T-helper 1 cell treated with Interleukin-12 subunit alpha and Interleukin-12 subunit beta and Interleukin-4 antibody, amounts not matched to agents 30 ng/mL and 1 ng/mL, for 36 hours (primary cell): ENCODE measurements around the gene SNAP25. TPM values are rescaled to one million over a fixed set of nuclear protein-coding genes. Genes with fewer than 3 reads are reported as not detected.

ENCODE experiments used
- intact Hi-C: fragments of 100-400 bp; cut with micrococcal nuclease; formaldehyde crosslinking; loops from one replicate; pipeline ENCODE4 v1.15.1; 2024
- total RNA-seq: library from RNA; stranded (reverse); gene quantifications from 2 replicates; pipeline ENCODE4 v1.2.3, GENCODE V29; 2022

Gene SNAP25
- total RNA-seq, 1 donor from 2014 or later = 0.39 TPM

DNA sequence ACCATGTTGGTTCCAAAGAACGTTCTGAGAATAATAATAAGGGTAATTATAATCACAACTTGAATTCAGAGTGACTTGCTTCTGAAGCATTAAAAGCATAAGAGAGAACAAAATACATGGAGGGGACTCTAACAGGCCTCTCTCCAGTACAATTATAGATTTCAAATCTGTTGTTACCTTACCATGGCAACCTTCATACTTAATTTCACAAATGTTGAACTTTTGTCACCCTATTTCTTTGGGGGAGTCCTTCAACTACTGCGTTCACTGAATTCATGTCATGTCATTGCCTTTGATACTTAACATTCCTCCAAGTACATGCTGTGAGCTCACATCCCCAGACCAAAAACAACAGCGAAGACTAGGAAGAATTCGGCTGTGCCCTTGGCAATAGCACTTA lies 111.4 kb downstream of the SNAP25 start:
- intact Hi-C loops = no loop called here

DNA sequence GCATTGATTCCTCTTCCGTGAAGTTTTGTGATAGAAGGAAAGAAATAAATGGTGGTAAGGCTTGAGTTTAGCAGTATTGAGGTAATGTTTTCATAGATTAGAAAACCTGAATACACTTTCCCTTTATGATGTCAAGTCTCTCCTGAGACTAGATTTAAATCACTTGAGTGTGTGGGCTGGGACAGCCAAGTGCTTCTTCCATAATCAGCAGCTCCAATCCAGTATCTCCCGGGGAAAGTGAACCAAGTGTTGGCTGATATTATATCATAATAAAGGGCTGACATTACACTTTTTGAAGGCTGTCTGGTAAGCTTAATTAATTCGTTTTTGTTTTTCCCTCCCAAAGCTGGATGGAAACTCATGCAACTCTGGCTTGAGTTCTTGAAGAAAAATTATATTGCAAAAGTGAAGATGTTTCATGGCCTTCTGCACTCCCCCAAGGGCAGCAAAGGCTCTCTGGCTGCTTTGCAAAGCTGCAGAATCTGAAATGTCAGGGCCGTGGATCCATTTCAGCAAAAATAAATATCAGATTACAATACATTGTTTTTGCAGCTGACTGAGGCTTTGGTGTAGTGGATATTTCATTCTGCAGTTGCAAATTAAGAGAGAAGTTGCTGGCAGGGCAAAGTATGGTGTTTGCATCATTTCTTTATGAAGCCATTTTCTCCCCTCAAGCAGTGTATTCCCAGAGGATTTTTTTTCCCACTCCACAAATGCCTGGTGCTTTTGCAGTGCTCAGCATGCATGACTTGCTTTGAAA lies 114.2 kb downstream of the SNAP25 start:
- intact Hi-C loops = no loop called here

DNA sequence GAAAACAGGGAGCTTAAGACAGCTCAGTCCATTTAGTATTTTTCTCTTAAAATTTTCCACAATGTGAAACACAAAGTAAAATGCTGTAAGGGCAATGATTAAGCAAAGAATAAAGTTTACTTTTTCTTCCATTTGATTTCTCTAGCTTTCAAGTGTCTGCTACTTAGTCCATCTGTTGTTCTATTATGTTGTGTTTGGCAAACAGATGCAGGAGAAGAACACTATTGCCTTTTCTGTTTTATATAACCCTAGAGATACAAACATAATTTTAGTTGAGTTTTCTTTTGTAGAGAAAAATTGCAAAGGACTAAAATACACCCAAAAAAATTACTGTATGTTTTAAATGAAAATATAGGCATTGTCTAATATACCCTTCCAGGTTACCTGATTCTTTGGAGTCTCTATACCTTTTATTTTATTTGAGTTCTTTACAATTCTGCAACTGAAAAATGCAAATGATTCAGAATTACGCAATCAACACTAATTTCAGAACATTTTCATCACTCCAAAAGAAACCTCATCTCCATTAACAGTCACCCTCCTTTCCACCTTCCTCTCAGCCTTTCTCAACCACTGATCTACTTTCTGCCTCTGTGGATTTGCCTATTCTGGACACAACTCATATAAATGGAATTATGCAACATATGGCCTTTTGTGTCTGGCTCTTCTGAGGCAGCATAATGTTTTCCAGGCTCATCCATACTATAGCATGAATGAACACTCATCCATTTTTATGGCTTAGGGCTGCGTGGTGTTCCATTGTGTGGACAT lies 118.5 kb downstream of the SNAP25 start:
- intact Hi-C loops = no loop called here

DNA sequence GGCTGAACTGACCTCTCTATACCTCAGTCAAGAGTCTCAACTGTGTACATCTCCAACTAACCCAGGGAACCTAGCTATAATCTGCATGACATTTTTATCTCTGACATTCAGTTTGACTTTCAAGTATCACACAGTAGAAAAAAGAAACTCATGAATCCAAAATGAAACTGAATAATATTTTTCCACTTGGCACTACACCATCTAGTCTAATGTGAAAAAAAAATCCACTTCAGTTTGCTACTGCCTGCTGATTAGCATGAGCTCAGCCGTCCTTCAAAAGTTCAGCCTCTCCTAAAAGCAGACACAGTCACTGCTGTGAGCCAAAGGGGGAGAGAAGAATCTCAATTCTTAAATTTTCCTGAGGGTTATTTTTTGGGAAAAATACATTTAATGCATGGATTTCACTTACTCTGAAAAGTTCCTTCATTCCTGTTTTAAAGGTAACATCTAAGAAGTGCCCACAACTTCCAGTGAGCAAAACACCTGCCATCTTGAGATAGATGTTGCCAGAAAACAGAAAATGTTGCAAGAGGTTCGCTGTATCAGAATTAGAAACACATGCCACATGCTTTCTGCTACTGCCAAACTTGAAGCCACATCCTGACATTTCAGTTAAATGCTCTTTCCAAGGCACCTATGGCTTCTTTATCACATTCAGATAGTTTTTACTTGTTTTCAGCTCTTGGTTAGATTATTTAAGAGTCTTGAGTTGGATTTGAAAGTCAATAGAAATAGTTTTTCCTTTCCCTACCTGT lies 120.0 kb downstream of the SNAP25 start:
- intact Hi-C loops = no loop called here

DNA sequence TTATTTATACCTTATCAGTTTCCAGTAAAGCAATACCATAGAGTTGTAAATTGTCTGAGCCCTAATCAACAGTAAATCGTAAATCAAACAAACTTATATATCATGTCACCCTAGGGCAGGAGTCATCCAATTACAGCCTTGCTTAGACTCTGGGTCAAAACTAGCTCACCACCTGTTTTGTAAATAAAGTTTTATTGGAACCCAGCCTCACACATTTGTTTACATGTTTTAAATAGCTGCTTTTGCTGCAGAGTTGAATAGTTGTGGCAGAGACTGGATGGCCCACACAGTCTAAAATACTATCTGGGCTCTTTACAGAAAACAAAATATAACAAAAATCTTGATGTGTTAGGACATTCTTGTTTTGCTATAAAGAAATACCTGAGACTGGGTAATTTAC lies 121.0 kb downstream of the SNAP25 start:
- intact Hi-C loops = no loop called here

DNA sequence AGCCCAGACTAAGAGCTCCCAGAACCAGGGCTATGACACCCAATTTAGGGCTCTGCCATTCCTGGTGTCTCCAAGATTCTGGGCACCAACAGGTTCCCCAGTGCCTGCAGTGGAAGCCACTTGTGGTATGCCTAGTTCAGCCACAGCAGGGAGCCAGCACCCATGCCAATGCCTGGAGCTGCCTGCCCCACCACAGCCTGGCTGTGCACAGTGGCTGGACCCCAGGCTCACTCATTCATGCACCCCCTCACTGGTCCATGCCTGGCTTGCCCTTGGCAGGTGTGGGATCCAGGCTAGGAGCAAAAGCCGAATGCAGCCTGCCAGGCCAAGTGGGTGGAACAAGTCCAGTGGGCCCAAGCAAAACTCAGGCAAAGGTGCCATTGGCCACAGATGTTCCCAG lies 123.5 kb downstream of the SNAP25 start:
- intact Hi-C loops = no loop called here

DNA sequence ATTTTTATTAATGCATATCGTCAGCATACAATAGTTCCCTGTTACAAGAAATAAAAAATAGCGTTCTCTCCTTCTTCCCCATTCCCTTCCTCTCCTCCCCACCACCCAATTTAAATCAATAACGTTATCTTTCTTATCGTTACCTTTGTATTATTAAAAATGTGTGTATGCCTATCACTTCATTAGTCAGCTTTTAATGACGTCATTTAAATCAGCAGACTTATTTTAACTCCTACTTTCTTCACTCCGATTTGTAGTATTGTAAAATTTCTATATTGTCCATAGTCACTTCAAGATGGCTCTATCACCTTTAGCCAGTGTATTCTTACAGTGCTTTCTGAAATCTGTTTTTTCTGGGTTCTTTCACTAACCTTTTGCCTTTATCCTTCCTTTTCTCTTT lies 126.3 kb downstream of the SNAP25 start:
- intact Hi-C loops = no loop called here

DNA sequence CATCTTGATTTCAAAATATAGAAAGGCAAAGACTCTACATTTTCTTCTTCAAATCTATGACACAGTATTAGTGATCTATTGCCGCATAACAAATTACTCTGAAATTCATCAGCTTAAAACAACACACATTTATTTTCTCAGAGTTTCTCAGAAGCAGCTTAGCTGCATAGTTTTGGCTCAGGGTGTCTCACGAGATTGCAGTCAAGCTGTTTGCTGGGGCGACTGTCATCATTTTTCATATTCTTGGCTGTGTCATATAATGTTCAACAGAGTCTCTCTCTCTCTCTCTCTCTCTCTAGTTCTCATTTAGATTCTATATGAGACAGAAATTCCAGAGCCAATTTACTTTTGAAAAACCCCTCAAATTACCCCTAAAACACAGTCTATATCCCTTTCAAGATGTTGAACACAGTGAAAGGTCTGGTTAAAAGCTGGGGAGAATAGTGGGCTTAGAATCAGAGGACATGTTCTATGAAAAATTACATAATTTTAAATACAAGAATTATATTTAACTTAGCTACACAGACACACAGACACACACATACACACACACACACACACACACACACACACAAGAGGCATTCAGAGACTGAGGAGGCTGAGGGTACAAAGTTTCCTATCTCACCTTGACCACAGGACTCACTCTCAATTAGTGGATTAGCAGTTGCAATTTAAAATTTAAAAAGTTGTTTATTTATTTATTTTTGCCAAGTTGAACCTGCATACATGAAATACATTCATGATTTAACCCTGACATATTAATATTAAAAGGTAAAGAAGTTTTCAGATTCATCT lies 128.7 kb downstream of the SNAP25 start:
- intact Hi-C loops = no loop called here

DNA sequence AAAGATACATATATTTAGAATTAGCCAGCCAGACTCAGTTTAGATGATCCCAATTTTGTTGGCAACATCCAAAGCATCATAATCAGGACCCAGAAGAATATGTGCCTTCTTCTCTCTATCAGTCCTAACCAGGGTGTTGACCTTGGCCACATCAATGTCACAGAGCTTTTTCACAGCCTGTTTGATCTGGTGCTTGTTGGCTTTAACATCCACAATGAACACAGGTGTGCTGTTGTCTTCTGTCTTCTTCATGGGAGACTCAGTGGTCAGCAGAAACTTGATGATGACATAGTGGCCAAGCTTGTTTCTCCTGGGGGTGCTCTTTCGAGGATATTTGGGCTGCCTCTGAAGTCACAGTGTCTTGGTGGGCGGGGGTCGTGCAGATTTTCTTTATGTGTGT lies 130.5 kb downstream of the SNAP25 start:
- intact Hi-C loops = no loop called here

DNA sequence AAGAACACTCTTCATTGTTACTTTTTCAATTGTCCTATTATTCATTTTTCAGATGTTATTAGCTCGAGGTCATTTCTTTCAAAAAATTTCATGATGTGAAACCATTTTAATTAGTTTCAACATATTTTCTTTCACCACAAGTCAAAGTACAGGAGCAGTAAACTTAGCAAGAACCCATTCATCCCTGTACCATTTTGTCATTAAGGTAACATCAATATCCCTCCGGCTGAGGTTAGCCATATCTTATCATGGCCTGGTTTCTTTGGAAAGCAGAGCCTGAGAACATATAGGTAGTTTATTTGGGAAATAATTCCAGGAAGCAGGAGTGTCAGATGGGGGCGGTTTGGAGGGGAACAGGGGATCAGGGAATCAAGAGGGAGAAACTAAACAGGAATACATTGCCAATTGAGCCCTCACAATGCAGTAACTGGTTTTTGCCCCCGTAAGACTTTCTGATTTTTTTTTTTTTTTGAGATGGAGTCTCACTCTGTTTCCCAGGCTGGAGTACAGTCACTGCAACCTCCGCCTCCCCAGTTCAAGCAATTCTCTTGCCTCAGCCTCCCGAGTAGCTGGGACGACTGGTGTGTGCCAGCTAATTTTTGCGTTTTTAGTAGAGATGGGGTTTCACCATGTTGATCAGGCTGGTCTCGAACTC lies 131.7 kb downstream of the SNAP25 start:
- intact Hi-C loops = loop anchor here (2.0 kb wide), 2 partner anchors 168 to 372 kb away; no protein-coding TSS in a partner anchor

DNA sequence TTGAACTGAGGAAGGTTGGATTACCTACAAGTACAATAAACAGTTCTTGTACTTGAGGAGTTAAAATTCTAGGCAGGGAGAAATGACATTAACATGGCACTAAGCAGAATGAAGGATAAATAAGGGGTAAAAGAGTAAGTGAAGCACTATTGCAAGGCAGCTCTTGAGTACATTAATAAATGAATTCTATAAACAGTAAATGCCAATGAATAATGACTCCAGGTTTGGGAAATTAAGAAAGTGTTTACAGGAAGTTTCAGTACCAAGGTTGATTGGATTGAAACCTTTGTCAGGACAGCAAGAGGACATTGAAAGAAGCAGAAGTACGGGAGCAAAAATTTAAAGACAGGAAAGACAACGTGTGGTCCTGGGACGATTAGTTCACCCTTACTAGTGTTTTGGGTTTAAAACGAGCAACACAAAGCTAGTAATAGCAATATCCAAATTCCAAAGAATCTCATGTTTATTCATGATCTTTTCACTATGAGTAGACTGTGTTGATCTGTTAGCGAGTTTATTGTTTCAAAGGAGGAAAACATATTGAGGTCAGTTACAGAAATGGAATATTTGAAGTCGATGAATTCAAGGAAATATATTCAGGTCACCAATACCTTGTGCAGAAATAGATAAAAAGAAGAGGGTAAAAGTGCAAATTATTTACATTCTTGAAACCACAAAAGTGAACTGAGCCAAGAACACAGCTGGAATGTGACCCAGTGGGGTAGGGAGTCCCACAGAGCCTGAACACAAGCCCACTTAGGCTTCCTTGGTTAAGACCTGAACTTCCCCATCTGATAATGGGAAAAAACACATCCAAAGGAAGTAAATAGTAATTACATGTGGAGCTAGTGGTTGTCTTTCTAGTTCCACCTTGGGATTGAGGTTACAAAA lies 134.5 kb downstream of the SNAP25 start:
- intact Hi-C loops = loop anchor here (2.0 kb wide), 1 partner anchor 134 kb away; the partner anchor contains the start of gene SNAP25

DNA sequence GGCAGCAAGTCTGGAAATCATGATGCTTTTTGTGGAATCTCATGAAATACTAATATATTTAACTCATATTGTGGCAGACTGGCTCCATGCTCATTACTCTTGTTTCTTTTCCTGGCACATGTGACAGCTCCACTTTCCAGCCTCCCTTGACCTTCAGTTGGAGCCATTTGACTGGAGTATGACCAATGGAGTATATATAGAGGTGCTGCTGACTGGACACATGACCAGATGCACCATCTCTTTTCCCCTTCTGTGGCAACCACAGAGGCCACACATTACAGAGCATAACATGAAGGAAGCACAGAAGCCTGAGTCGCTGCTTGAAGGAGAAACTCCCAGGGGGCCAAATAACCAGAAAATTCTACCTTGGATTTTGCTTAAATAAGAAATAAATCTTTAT lies 138.0 kb downstream of the SNAP25 start:
- intact Hi-C loops = no loop called here

Other genes with a start within 250 kb of the SNAP25 start
- 2.6 and 2.9 TPM in 2 replicates for gene ANKEF1, start 183.8 kb upstream of the SNAP25 start, total RNA-seq
- 7.3 and 7.4 TPM in 2 replicates for gene MKKS, start 215.4 kb downstream of the SNAP25 start, total RNA-seq
- 5.3 and 6.1 TPM in 2 replicates for gene SLX4IP, start 216.5 kb downstream of the SNAP25 start, total RNA-seq